Esophagus muscularis mucosa (tissue), 3 donors: Measurements from ENCODE around the gene BBC3.
"Not testable (repeated sequence)": the region's sequence is repeated elsewhere in the genome, so short reads cannot be mapped to it uniquely, and the experiment has no call there.

Experiments used
- POLR2AphosphoS5 ChIP-seq, 2 donors: sonication (generic); formaldehyde crosslinking; IDR thresholded peaks; one replicate each; pipeline ENCODE4 v1.6.1; 2017; ENCODE audit warnings: antibody characterized with exemption in 2 of 2
- TF ChIP-seq, protein P1 (sequence below), 3 experiments: fragments of 200-600 bp in 2 of 3; fragments of 450-650 bp in 1 of 3; sonication (generic) in 2 of 3; IDR thresholded peaks; one replicate each; pipeline ENCODE4 v1.5.1; 2017 to 2019; ENCODE audit warnings: antibody characterized with exemption in 3 of 3, mild to moderate bottlenecking in 2 of 3, moderate library complexity in 1 of 3

DNA sequence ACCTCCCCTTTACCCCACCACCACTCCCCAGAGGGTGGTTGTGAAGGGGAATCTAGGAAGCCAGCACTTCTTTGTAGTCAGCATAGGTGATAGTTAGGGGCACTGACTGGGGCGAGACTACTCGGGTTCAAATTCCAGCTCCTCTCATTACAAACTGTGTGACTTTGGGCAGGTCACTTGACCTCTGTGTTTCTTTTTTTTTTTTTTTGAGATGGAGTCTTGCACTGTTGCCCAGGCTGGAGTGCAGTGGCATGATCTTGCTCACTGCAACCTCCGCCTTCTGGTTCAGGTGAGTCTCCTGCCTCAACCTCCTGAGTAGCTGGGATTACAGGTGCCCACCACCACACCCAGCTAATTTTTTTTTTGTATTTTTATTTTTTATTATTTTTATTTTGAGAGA, 45.5 kb upstream of the BBC3 start:
- TF ChIP-seq, protein P1, sequence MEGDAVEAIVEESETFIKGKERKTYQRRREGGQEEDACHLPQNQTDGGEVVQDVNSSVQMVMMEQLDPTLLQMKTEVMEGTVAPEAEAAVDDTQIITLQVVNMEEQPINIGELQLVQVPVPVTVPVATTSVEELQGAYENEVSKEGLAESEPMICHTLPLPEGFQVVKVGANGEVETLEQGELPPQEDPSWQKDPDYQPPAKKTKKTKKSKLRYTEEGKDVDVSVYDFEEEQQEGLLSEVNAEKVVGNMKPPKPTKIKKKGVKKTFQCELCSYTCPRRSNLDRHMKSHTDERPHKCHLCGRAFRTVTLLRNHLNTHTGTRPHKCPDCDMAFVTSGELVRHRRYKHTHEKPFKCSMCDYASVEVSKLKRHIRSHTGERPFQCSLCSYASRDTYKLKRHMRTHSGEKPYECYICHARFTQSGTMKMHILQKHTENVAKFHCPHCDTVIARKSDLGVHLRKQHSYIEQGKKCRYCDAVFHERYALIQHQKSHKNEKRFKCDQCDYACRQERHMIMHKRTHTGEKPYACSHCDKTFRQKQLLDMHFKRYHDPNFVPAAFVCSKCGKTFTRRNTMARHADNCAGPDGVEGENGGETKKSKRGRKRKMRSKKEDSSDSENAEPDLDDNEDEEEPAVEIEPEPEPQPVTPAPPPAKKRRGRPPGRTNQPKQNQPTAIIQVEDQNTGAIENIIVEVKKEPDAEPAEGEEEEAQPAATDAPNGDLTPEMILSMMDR (IDR thresholded peaks at IDR 0.05): not testable (repeated sequence)
- not testable (repeated sequence) for TF ChIP-seq POLR2AphosphoS5 (IDR thresholded peaks at IDR 0.05)
